COLO829 (cell line): Measurements from ENCODE around the gene ST7.

Source experiments
- DNase-seq: peaks from one replicate; pipeline ENCODE4 v3.0.0; 2012; ENCODE audit warnings: low spot score

ST7 gene

GRCh38 chr7:117274951-117275350 lies 321.6 kb downstream of the ST7 start:
- DNase-seq, result no peak

GRCh38 chr7:117277576-117277975 lies 324.3 kb downstream of the ST7 start:
- no peak for DNase-seq

- DNase-seq, result no peak
Measured at GRCh38 chr7:117278040-117278439, 324.7 kb downstream of the ST7 start.

- no peak for DNase-seq
Measured at GRCh38 chr7:117279203-117279602, 325.9 kb downstream of the ST7 start.
